ENCODE results near the gene SPATA16.

SPATA16 gene

DNA sequence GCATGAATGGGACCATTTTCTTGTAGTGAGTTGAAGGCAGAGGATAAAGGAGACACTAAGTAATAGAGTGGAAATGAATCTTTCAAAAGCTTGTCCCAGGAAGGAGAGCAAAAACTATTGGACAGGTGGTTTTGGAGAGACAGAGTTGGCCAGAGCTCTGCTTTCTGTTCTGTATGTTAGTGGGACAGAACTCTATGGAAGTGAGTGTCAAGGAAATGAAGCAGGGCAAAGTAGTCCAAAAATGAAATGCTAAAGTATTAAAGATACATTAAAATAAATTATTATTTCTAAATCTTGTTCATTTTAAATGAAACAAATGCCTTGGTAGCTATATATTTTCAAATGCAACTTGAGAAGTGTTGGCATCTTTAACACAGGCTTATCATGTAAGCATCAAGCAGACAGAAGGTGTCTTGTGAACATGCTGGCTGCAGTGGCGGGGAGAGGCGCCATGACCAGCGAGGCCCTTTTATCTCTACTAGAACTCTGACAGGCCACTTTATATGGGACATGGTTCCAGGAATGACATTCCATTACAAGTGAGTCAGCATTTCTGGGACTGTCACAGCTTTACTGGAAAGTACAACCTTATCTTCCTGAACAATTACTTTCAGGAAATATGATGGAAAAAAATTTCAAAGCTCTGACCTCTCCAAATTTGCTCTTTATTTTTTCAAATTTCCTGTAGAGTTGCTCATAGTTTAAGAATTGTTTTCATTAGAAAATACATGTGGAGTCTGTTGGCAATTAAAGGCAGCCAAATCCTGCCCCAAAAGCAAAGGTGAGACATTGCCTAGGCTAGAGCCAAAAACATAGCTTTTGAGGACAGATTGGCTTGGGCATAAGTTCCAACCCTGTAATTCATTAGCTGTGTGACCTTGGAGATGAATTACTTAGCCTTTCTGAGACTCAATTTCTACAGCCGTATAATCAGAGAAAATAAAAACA lies 284.0 kb downstream of the SPATA16 start:
- Histone ChIP-seq H4K20me1 (ENCODE audit: control insufficient read depth, insufficient read depth, low read depth, low read length) (no peaks in the 10 kb centered on the region), H3K79me2 (ENCODE audit: control insufficient read depth, low read length) (no peaks in the 10 kb centered on the region), H3K9me2 (replicated peaks; ENCODE audit: control insufficient read depth, low read length) (no peaks in the 10 kb centered on the region), H3K27ac (ENCODE audit: low read depth, low read length) (no peak overlapping the region), H3K4me1 (ENCODE audit: control insufficient read depth, low read length) (no peaks in the 10 kb centered on the region), H3K4me2 (ENCODE audit: low read length) (no peak overlapping the region), H3K36me3 (ENCODE audit: control insufficient read depth, low read length) (no peaks in the 10 kb centered on the region), H3K9me3 (ENCODE audit: control insufficient read depth, insufficient read depth, low read length) (no peaks in the 10 kb centered on the region), H3K27me3 (ENCODE audit: control insufficient read depth, low read length) (peaks cover 2% of the 10 kb centered on the region; the same call in 1 of the 2 replicates), H3K4me3 (ENCODE audit: low read length) (no peak overlapping the region), H3F3A (ENCODE audit: control insufficient read depth, insufficient read depth) (no peaks in the 10 kb centered on the region)
- TF ChIP-seq, protein P1, sequence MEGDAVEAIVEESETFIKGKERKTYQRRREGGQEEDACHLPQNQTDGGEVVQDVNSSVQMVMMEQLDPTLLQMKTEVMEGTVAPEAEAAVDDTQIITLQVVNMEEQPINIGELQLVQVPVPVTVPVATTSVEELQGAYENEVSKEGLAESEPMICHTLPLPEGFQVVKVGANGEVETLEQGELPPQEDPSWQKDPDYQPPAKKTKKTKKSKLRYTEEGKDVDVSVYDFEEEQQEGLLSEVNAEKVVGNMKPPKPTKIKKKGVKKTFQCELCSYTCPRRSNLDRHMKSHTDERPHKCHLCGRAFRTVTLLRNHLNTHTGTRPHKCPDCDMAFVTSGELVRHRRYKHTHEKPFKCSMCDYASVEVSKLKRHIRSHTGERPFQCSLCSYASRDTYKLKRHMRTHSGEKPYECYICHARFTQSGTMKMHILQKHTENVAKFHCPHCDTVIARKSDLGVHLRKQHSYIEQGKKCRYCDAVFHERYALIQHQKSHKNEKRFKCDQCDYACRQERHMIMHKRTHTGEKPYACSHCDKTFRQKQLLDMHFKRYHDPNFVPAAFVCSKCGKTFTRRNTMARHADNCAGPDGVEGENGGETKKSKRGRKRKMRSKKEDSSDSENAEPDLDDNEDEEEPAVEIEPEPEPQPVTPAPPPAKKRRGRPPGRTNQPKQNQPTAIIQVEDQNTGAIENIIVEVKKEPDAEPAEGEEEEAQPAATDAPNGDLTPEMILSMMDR (IDR thresholded peaks at IDR 0.05; ENCODE audit: low read depth, low read length, poor library complexity, severe bottlenecking): no peak
- no peak for TF ChIP-seq EZH2phosphoT487 (IDR thresholded peaks at IDR 0.05; ENCODE audit: borderline replicate concordance, low read length)

DNA sequence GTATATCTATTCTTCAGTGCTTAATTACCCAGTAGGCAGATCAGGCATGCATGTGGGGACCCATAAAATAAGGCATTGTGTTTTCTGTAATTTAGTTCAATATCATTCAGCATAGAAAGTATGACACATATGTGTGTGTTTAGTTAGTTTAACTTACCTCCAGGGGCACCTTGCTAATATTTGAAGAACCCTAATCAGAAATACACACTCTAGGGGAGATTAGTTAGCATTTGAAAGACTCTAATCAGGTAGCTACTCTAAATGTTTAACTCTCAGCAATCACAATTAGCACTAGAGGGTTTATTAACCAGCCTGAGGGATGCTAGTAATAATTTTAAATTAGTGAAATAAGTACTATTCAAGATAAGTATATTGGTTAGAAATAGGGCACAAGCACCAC lies 286.0 kb downstream of the SPATA16 start:
- Histone ChIP-seq H3K9me3 (ENCODE audit: control insufficient read depth, insufficient read depth, low read length) (no peaks in the 10 kb centered on the region), H3K79me2 (ENCODE audit: control insufficient read depth, low read length) (no peaks in the 10 kb centered on the region), H3K36me3 (ENCODE audit: control insufficient read depth, low read length) (no peaks in the 10 kb centered on the region), H3K4me1 (ENCODE audit: control insufficient read depth, low read length) (no peaks in the 10 kb centered on the region), H3K9me2 (replicated peaks; ENCODE audit: control insufficient read depth, low read length) (no peaks in the 10 kb centered on the region), H3K27ac (ENCODE audit: low read depth, low read length) (no peak overlapping the region), H4K20me1 (ENCODE audit: control insufficient read depth, insufficient read depth, low read depth, low read length) (no peaks in the 10 kb centered on the region), H3K4me3 (ENCODE audit: low read length) (no peak overlapping the region), H3F3A (ENCODE audit: control insufficient read depth, insufficient read depth) (no peaks in the 10 kb centered on the region), H3K4me2 (ENCODE audit: low read length) (no peak overlapping the region), H3K27me3 (ENCODE audit: control insufficient read depth, low read length) (peaks cover 2% of the 10 kb centered on the region; the same call in 1 of the 2 replicates)
- TF ChIP-seq, protein P1 (IDR thresholded peaks at IDR 0.05; ENCODE audit: low read depth, low read length, poor library complexity, severe bottlenecking): no peak
- TF ChIP-seq EZH2phosphoT487 (IDR thresholded peaks at IDR 0.05; ENCODE audit: borderline replicate concordance, low read length): no peak

DNA sequence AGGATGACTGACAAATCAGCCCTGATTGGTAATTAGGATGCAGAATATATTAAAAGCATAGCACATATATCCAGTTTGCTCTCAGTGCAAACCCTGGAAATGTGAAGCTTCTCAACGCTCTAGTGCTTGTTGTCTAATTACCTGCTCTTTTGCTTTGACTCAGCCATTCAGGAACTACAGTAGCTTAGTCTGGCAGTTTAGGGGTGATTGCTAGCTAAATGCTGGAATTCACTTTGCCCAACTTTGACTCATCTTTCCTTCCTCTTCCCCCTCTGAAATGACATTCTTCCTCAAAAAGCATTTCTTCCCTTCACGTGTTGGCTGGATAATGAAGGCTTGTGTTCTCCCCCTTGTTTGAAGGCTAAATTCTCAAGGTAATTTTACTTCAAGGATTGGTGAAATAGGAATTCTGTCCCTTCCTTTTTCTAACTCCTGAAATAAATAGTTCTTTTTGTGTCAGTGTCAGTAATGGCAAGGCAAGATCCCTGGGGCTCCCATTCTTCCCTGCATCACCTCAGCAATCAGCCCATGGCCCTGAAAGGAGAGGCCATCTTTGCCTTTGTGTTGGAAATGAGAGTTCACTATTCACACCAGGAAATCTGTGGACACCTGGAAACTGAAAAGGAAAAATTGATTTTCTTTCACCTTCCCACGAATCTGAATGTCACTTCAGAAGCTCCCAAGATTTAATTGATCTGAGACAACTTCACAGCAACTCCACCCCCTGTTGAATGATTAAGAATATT lies 286.9 kb downstream of the SPATA16 start:
- Histone ChIP-seq H3K36me3 (ENCODE audit: control insufficient read depth, low read length) (no peaks in the 10 kb centered on the region), H3K9me3 (ENCODE audit: control insufficient read depth, insufficient read depth, low read length) (no peaks in the 10 kb centered on the region), H3F3A (ENCODE audit: control insufficient read depth, insufficient read depth) (no peaks in the 10 kb centered on the region), H3K79me2 (ENCODE audit: control insufficient read depth, low read length) (no peaks in the 10 kb centered on the region), H3K4me2 (ENCODE audit: low read length) (no peak overlapping the region), H3K27me3 (ENCODE audit: control insufficient read depth, low read length) (peaks cover 2% of the 10 kb centered on the region; the same call in 1 of the 2 replicates), H3K27ac (ENCODE audit: low read depth, low read length) (no peak overlapping the region), H4K20me1 (ENCODE audit: control insufficient read depth, insufficient read depth, low read depth, low read length) (no peaks in the 10 kb centered on the region), H3K4me3 (ENCODE audit: low read length) (no peak overlapping the region), H3K4me1 (ENCODE audit: control insufficient read depth, low read length) (no peaks in the 10 kb centered on the region), H3K9me2 (replicated peaks; ENCODE audit: control insufficient read depth, low read length) (no peaks in the 10 kb centered on the region)
- TF ChIP-seq EZH2phosphoT487 (IDR thresholded peaks at IDR 0.05; ENCODE audit: borderline replicate concordance, low read length): no peak
- TF ChIP-seq, protein P1 (IDR thresholded peaks at IDR 0.05; ENCODE audit: low read depth, low read length, poor library complexity, severe bottlenecking): no peak

All from DOHH2 (cell line).